ENCODE measurements around the gene PADI3. TPM values are rescaled to one million over a fixed set of nuclear protein-coding genes. Genes with fewer than 3 reads are reported as not detected.
A peak's percentile ranks its signal among the peaks of the same experiment; 100 is the strongest.

PADI3 gene
- polyA plus RNA-seq, 3 donors: 0.01 TPM; not detected in 2

DNA sequence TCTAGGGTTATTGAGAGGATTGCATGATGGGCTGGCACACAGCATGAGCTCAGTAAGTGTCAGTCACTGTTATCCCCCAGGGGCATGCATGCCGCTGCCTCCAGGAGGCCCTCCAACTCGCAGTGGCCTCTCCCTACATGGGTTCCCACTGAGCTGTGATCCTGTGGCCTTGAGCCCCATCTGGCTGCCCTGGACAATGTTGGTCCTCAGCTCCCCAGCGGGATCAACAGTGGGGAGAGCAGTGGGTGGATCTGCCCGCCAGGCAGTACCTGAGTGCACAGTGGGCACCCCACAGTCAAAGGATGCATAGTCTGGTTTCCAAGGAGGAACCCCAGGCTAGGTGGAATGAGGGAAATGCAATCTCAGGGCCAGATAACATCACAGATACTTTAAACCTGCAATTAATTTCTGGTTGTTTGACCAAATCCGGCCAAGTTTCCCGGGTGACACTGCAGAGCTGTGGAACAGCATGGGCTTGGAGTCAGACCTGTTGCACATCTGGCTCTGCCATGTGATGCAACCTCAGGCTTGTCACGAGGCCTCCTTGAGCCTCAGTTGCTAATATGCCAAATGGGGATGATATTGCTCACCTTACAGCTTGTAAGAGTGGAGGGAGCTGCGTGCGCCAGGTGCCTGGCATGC is 9.3 kb downstream of the PADI3 start:
- H3K27me3 ChIP-seq (ENCODE audit: control insufficient read depth in 2 of 2, insufficient read depth in 2 of 2, low read length in 2 of 2): no peaks in the 10 kb centered on the region
- DNase-seq: no peak
- H3K4me1 ChIP-seq (ENCODE audit: control insufficient read depth in 1 of 2, insufficient read depth in 2 of 2, low read length in 2 of 2): no peaks in the 10 kb centered on the region
- H3K4me3 Mint-ChIP-seq: no peak overlapping the region
- no peaks in the 10 kb centered on the region for H3K79me2 ChIP-seq (ENCODE audit: insufficient read depth, low read length)
- no peaks in the 10 kb centered on the region for H4K20me1 ChIP-seq (ENCODE audit: insufficient read depth, low read length)
- H3K27ac ChIP-seq (ENCODE audit: low read depth in 1 of 2, low read length in 2 of 2): no peak overlapping the region
- no peaks in the 10 kb centered on the region for H3K36me3 Mint-ChIP-seq
- H3K4me1 Mint-ChIP-seq: peaks cover 7% of the 10 kb centered on the region
- TF ChIP-seq, protein P1, sequence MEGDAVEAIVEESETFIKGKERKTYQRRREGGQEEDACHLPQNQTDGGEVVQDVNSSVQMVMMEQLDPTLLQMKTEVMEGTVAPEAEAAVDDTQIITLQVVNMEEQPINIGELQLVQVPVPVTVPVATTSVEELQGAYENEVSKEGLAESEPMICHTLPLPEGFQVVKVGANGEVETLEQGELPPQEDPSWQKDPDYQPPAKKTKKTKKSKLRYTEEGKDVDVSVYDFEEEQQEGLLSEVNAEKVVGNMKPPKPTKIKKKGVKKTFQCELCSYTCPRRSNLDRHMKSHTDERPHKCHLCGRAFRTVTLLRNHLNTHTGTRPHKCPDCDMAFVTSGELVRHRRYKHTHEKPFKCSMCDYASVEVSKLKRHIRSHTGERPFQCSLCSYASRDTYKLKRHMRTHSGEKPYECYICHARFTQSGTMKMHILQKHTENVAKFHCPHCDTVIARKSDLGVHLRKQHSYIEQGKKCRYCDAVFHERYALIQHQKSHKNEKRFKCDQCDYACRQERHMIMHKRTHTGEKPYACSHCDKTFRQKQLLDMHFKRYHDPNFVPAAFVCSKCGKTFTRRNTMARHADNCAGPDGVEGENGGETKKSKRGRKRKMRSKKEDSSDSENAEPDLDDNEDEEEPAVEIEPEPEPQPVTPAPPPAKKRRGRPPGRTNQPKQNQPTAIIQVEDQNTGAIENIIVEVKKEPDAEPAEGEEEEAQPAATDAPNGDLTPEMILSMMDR (IDR thresholded peaks at IDR 0.05): no peak
- no peak overlapping the region for H3K4me2 ChIP-seq (replicated peaks; ENCODE audit: extremely low read depth, low read length, poor library complexity, severe bottlenecking)
- no peaks in the 10 kb centered on the region for H3K36me3 ChIP-seq (replicated peaks in 1 of 2; ENCODE audit: control insufficient read depth in 1 of 2, insufficient read depth in 2 of 2, low read length in 2 of 2)
- no peaks in the 10 kb centered on the region for H3K9me3 ChIP-seq (replicated peaks in 1 of 2; ENCODE audit: control insufficient read depth in 1 of 2, insufficient read depth in 1 of 2, low read length in 2 of 2)
- intact Hi-C loops (cut with micrococcal nuclease): no loop called here
- H3K4me3 ChIP-seq (replicated peaks in 1 of 3; ENCODE audit: low read depth in 2 of 3, low read length in 3 of 3): no peak overlapping the region
- H3K27ac Mint-ChIP-seq: peak overlapping the region in 1 of 7 donors; percentile 26
- WGBS (ENCODE audit: insufficient coverage): 90% methylated on average over 6 of the region's 9 CpGs
- H2AFZ ChIP-seq (ENCODE audit: insufficient read depth, low read depth, low read length, poor library complexity, severe bottlenecking): no peak overlapping the region
- no peak overlapping the region for H3K9ac ChIP-seq (ENCODE audit: insufficient read depth, low read length, poor library complexity, severe bottlenecking)
- H3K9me3 Mint-ChIP-seq: peaks cover 0 to 2% (median 0%) of the 10 kb centered on the region in 7 donors
- peaks cover 0 to 3% (median 3%) of the 10 kb centered on the region in 3 donors for H3K27me3 Mint-ChIP-seq (ENCODE audit: low read depth in 3 of 3)

DNA sequence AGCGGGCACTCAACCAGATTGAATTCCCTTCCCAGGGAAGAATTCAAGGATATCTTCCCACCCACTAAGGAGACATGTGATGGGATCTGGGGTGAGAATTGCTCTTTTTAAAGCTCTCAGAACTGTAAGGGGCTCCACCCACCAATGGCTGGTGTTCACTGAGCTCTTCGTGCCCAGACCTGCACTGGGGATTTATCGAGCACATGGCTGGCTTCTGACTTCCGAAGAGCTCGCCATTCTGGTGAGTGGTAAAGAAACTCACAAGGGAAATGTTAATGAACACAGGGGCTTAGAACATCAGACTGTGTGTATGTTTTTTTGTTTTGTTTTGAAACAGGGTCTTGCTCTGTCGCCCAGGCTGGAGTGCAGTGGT is 9.8 kb downstream of the PADI3 start:
- 91% methylated on average over 4 of the region's 6 CpGs for WGBS (ENCODE audit: insufficient coverage)
- no peaks in the 10 kb centered on the region for H3K36me3 ChIP-seq (replicated peaks in 1 of 2; ENCODE audit: control insufficient read depth in 1 of 2, insufficient read depth in 2 of 2, low read length in 2 of 2)
- no peak overlapping the region for H3K27ac ChIP-seq (ENCODE audit: low read depth in 1 of 2, low read length in 2 of 2)
- no peak overlapping the region for H2AFZ ChIP-seq (ENCODE audit: insufficient read depth, low read depth, low read length, poor library complexity, severe bottlenecking)
- Mint-ChIP-seq H3K27me3 (ENCODE audit: low read depth in 3 of 3) (peaks cover 0 to 3% (median 3%) of the 10 kb centered on the region in 3 donors), H3K4me3 (no peak overlapping the region), H3K4me1 (peaks cover 7% of the 10 kb centered on the region), H3K9me3 (peaks cover 0 to 2% (median 0%) of the 10 kb centered on the region in 7 donors), H3K36me3 (no peaks in the 10 kb centered on the region), H3K27ac (no peak overlapping the region)
- TF ChIP-seq, protein P1 (IDR thresholded peaks at IDR 0.05): no peak
- no peak overlapping the region for H3K9ac ChIP-seq (ENCODE audit: insufficient read depth, low read length, poor library complexity, severe bottlenecking)
- H3K27me3 ChIP-seq (ENCODE audit: control insufficient read depth in 2 of 2, insufficient read depth in 2 of 2, low read length in 2 of 2): no peaks in the 10 kb centered on the region
- no peaks in the 10 kb centered on the region for H4K20me1 ChIP-seq (ENCODE audit: insufficient read depth, low read length)
- no peak for DNase-seq
- no peak overlapping the region for H3K4me3 ChIP-seq (replicated peaks in 1 of 3; ENCODE audit: low read depth in 2 of 3, low read length in 3 of 3)
- H3K4me1 ChIP-seq (ENCODE audit: control insufficient read depth in 1 of 2, insufficient read depth in 2 of 2, low read length in 2 of 2): no peaks in the 10 kb centered on the region
- H3K9me3 ChIP-seq (replicated peaks in 1 of 2; ENCODE audit: control insufficient read depth in 1 of 2, insufficient read depth in 1 of 2, low read length in 2 of 2): no peaks in the 10 kb centered on the region
- intact Hi-C loops (cut with micrococcal nuclease): no loop called here
- H3K79me2 ChIP-seq (ENCODE audit: insufficient read depth, low read length): no peaks in the 10 kb centered on the region
- H3K4me2 ChIP-seq (replicated peaks; ENCODE audit: extremely low read depth, low read length, poor library complexity, severe bottlenecking): no peak overlapping the region

All from CD14-positive monocyte (primary cell).